ENCODE measurements around the gene ZCCHC9. TPM values are rescaled to one million over a fixed set of nuclear protein-coding genes. Genes with fewer than 3 reads are reported as not detected.
A peak's percentile ranks its signal among the peaks of the same experiment; 100 is the strongest.

Gene ZCCHC9
- total and polyA plus RNA-seq, 2 of the 4 experiments (the other 2 are of a cell fraction), result 20.4 to 24.6 TPM

- TF ChIP-seq NFE2L2 (IDR thresholded peaks at IDR 0.05; ENCODE audit: low read depth, low read length), result no peak
- TF ChIP-seq POLR2A (IDR thresholded peaks at IDR 0.05; ENCODE audit: low read depth, low read length), result no peak
- dilution Hi-C loops (cut with HindIII; ENCODE audit: low sequenced_read_pairs, unreplicated experiment) (no loop called here), intact Hi-C loops (cut with micrococcal nuclease) (no loop called here), in situ Hi-C loops (cut with MboI; ENCODE audit: low sequenced_read_pairs) (no loop called here)
- POLR2A ChIA-PET (ENCODE audit: unreplicated experiment), result no interaction called here
- no peak overlapping the region for H3K9ac ChIP-seq (ENCODE audit: low read depth, low read length)
- no peak overlapping the region for H3K23ac ChIP-seq (ENCODE audit: low read depth, low read length)
- H2AFZ ChIP-seq (replicated peaks; ENCODE audit: low read length, poor library complexity), result no peak overlapping the region
- CTCF ChIA-PET, result no interaction called here
- H3K9me1 ChIP-seq (ENCODE audit: insufficient read depth, low read length), result no peaks in the 10 kb centered on the region
- H4K5ac ChIP-seq (ENCODE audit: low read depth, low read length), result no peak overlapping the region
- DNase-seq (no peak), ATAC-seq (ENCODE audit: low read depth) (no peak)
- H4K91ac ChIP-seq (ENCODE audit: insufficient read depth, low read depth, low read length), result no peak overlapping the region
- peaks cover 2% of the 10 kb centered on the region; the same call in 1 of the 2 replicates for H3K27me3 ChIP-seq (ENCODE audit: control insufficient read depth, insufficient read depth, low read length)
- H4K20me1 ChIP-seq (ENCODE audit: insufficient read depth, low read length), result no peaks in the 10 kb centered on the region
- H3K4ac ChIP-seq (ENCODE audit: low read depth, low read length), result no peak overlapping the region
- no peak overlapping the region for H3K56ac ChIP-seq (ENCODE audit: extremely low read depth, insufficient read depth, low read length)
- H3K4me3 ChIP-seq (ENCODE audit: insufficient read depth, low read depth, low read length), result no peak overlapping the region
- H2BK15ac ChIP-seq (ENCODE audit: low read depth, low read length), result no peak overlapping the region
- no peaks in the 10 kb centered on the region for H3K79me1 ChIP-seq (ENCODE audit: low read depth in 1 of 2, low read length in 2 of 2)
- WGBS, 2 experiments (ENCODE audit: extremely low coverage in 2 of 2, insufficient read length in 1 of 2), result 87% methylated on average over 3 of the region's 13 CpGs; no CpG with 5 or more reads in 1 of the 2 experiments
- BruUV-seq (replicated peaks), result no TSS peak
- H3K14ac ChIP-seq (replicated peaks; ENCODE audit: low read depth, low read length), result no peak overlapping the region
- H3K36me3 ChIP-seq (ENCODE audit: control insufficient read depth, insufficient read depth, low read length), result no peaks in the 10 kb centered on the region
- H3K27ac ChIP-seq (ENCODE audit: insufficient read depth, low read length), result no peak overlapping the region
- H2AK9ac ChIP-seq (replicated peaks; ENCODE audit: low read depth, low read length, poor library complexity), result peak overlapping the region; percentile 5
- H2AK5ac ChIP-seq (ENCODE audit: low read depth, low read length), result no peak overlapping the region
- no peak overlapping the region for H4K8ac ChIP-seq (ENCODE audit: low read depth in 2 of 2, low read length in 2 of 2)
- H3K4me2 ChIP-seq (ENCODE audit: low read depth, low read length), result no peak overlapping the region
- no peaks in the 10 kb centered on the region for H3K9me3 ChIP-seq (ENCODE audit: control insufficient read depth, insufficient read depth, low read length)
- no peaks in the 10 kb centered on the region for H3K4me1 ChIP-seq (ENCODE audit: control insufficient read depth, insufficient read depth, low read length)
- H3K18ac ChIP-seq (ENCODE audit: low read depth, low read length), result no peak overlapping the region
- H2BK20ac ChIP-seq (ENCODE audit: low read depth, low read length), result no peak overlapping the region
- H2BK120ac ChIP-seq (ENCODE audit: low read depth, low read length), result no peak overlapping the region
- H2BK5ac ChIP-seq (ENCODE audit: low read depth, low read length, poor library complexity, severe bottlenecking), result no peak overlapping the region
Observed at GRCh38 chr5:81344736-81345135, 43.3 kb downstream of the ZCCHC9 start.

Data from IMR-90 (cell line).